Activated B cell treated with CpG ODN at 0.5 μM for 24 hours (primary cell): ENCODE results near the gene TRPM5. TPM values are rescaled to one million over a fixed set of nuclear protein-coding genes. Genes with fewer than 3 reads are reported as not detected.

Experiments used
- ATAC-seq: fragments of 200-7000 bp; cut with Tn5 transposase; one replicate; pipeline ENCODE4 v1.10.0; 2021; ENCODE audit warnings: low read depth, mild to moderate bottlenecking, moderate library complexity
- CTCF ChIA-PET: fragments of 350-600 bp; sonication (Branson Sonifier 250); formaldehyde crosslinking; loops from one replicate; lab custom pipeline; 2021; ENCODE audit warnings: antibody characterized with exemption; lab: Charles Lee
- POLR2A ChIA-PET: fragments of 350-600 bp; sonication (Branson Sonifier 250); formaldehyde crosslinking; loops from one replicate; lab custom pipeline; 2021; ENCODE audit warnings: antibody characterized with exemption; lab: Charles Lee
- DNase-seq: peaks from one replicate; pipeline ENCODE4 v3.0.0; 2022
- H3K27ac Mint-ChIP-seq: one replicate; pipeline ENCODE4 v1.8.0; 2020; ENCODE audit warnings: mixed read lengths
- H3K27me3 Mint-ChIP-seq: one replicate; pipeline ENCODE4 v1.8.0; 2021; ENCODE audit warnings: mixed read lengths
- H3K36me3 Mint-ChIP-seq: one replicate; pipeline ENCODE4 v1.8.0; 2021; ENCODE audit warnings: low read depth, mixed read lengths
- H3K4me1 Mint-ChIP-seq: one replicate; pipeline ENCODE4 v1.8.0; 2021; ENCODE audit warnings: mixed read lengths
- H3K4me3 Mint-ChIP-seq: one replicate; pipeline ENCODE4 v1.8.0; 2020; ENCODE audit warnings: mild to moderate bottlenecking, mixed read lengths
- H3K9me3 Mint-ChIP-seq: one replicate; pipeline ENCODE4 v1.8.0; 2020; ENCODE audit warnings: mixed read lengths
- intact Hi-C: fragments of 100-400 bp; cut with micrococcal nuclease; formaldehyde crosslinking; loops from one replicate; pipeline ENCODE4 v1.15.1; 2024
- total RNA-seq: library from RNA; stranded (reverse); gene quantifications from 2 replicates; pipeline ENCODE4 v1.2.3, GENCODE V29; 2022
- TF ChIP-seq, protein P1 (sequence below): fragments of 200-600 bp; IDR thresholded peaks from one replicate; pipeline ENCODE4 v1.8.0; 2022; ENCODE audit warnings: antibody characterized with exemption, mild to moderate bottlenecking

TRPM5 gene
- total RNA-seq, 1 donor from 2014 or later = not detected

GRCh38 chr11:2433106-2433925, 11.0 kb downstream of the TRPM5 start:
- H3K36me3 Mint-ChIP-seq = no peaks in the 10 kb centered on the region
- no peaks in the 10 kb centered on the region for H3K27me3 Mint-ChIP-seq
- no peaks in the 10 kb centered on the region for H3K9me3 Mint-ChIP-seq
- H3K4me3 Mint-ChIP-seq = no peak overlapping the region
- H3K4me1 Mint-ChIP-seq = no peaks in the 10 kb centered on the region
- POLR2A ChIA-PET = no interaction called here
- no peak overlapping the region for H3K27ac Mint-ChIP-seq
- ATAC-seq = no peak
- DNase-seq = peak; percentile 1
- CTCF ChIA-PET = no interaction called here
- TF ChIP-seq, protein P1, sequence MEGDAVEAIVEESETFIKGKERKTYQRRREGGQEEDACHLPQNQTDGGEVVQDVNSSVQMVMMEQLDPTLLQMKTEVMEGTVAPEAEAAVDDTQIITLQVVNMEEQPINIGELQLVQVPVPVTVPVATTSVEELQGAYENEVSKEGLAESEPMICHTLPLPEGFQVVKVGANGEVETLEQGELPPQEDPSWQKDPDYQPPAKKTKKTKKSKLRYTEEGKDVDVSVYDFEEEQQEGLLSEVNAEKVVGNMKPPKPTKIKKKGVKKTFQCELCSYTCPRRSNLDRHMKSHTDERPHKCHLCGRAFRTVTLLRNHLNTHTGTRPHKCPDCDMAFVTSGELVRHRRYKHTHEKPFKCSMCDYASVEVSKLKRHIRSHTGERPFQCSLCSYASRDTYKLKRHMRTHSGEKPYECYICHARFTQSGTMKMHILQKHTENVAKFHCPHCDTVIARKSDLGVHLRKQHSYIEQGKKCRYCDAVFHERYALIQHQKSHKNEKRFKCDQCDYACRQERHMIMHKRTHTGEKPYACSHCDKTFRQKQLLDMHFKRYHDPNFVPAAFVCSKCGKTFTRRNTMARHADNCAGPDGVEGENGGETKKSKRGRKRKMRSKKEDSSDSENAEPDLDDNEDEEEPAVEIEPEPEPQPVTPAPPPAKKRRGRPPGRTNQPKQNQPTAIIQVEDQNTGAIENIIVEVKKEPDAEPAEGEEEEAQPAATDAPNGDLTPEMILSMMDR = no peak
- intact Hi-C loops = no loop called here

- ATAC-seq = no peak
- TF ChIP-seq, protein P1 = no peak
- ChIA-PET POLR2A (no interaction called here), CTCF (interaction anchor here (1.1 kb wide), 1 partner anchor 98 kb away, joined by 3 read pairs; no protein-coding TSS in a partner anchor)
- DNase-seq = peak; percentile 12
- H3K4me3 Mint-ChIP-seq = no peak overlapping the region
- H3K9me3 Mint-ChIP-seq = no peaks in the 10 kb centered on the region
- no peaks in the 10 kb centered on the region for H3K4me1 Mint-ChIP-seq
- H3K36me3 Mint-ChIP-seq = no peaks in the 10 kb centered on the region
- intact Hi-C loops = no loop called here
- H3K27ac Mint-ChIP-seq = no peak overlapping the region
- no peaks in the 10 kb centered on the region for H3K27me3 Mint-ChIP-seq
These were observed 11.7 kb downstream of the TRPM5 start for GRCh38 chr11:2432628-2433071.

- no peaks in the 10 kb centered on the region for H3K27me3 Mint-ChIP-seq
- H3K27ac Mint-ChIP-seq = no peak overlapping the region
- H3K4me3 Mint-ChIP-seq = no peak overlapping the region
- intact Hi-C loops = no loop called here
- H3K4me1 Mint-ChIP-seq = no peaks in the 10 kb centered on the region
- ChIA-PET POLR2A (no interaction called here), CTCF (interaction anchor here (1.1 to 1.5 kb wide), 2 partner anchors 99 to 101 kb away, joined by 3 to 4 read pairs; no protein-coding TSS in a partner anchor)
- H3K9me3 Mint-ChIP-seq = no peaks in the 10 kb centered on the region
- H3K36me3 Mint-ChIP-seq = no peaks in the 10 kb centered on the region
- TF ChIP-seq, protein P1 = no peak
- no peak for ATAC-seq
- DNase-seq = no peak
These were observed 12.1 kb downstream of the TRPM5 start for GRCh38 chr11:2432171-2432621.

DNA sequence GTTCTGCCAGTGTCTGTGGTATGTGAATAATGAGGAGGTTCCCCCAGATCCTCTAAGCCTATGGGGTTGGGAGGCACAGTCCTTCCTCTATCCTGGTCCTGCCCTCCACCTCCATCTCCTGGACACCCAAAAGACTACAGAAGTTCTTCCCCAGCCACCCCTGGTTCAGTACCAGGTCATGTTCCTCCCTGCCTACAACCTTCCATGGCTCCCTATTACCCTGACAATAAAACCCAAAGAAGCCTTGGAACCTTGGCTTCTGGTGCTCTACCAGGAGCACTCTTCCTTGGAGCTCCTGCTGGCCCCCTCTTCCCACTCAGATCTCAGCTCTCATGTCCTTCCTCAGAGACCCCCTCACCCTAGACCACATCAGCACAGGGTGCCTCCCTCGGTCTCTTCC, 12.9 kb downstream of the TRPM5 start:
- Mint-ChIP-seq H3K4me3 (no peak overlapping the region), H3K27me3 (no peaks in the 10 kb centered on the region), H3K36me3 (no peaks in the 10 kb centered on the region), H3K9me3 (no peaks in the 10 kb centered on the region), H3K27ac (no peak overlapping the region), H3K4me1 (no peaks in the 10 kb centered on the region)
- ChIA-PET POLR2A (no interaction called here), CTCF (interaction anchor here (1.0 to 1.5 kb wide), 2 partner anchors 8 to 102 kb away, joined by 3 to 4 read pairs; no protein-coding TSS in a partner anchor)
- DNase-seq = no peak
- intact Hi-C loops = no loop called here
- no peak for ATAC-seq
- TF ChIP-seq, protein P1 = no peak

GRCh38 chr11:2428322-2428795, 16.0 kb downstream of the TRPM5 start:
- Mint-ChIP-seq H3K27me3 (no peaks in the 10 kb centered on the region), H3K4me3 (no peak overlapping the region), H3K4me1 (no peaks in the 10 kb centered on the region), H3K9me3 (no peaks in the 10 kb centered on the region), H3K36me3 (no peaks in the 10 kb centered on the region), H3K27ac (no peak overlapping the region)
- intact Hi-C loops = loop anchor here (1.0 to 2.0 kb wide), 6 partner anchors 34 to 662 kb away; no protein-coding TSS in a partner anchor
- ATAC-seq (peak; percentile 97), DNase-seq (peak; percentile 76)
- TF ChIP-seq, protein P1 = peak; percentile 57
- POLR2A ChIA-PET = no interaction called here
- CTCF ChIA-PET = interaction anchor here (1.0 to 5.5 kb wide), 5 partner anchors 100 to 464 kb away, joined by 3 to 102 read pairs (median 3); no protein-coding TSS in a partner anchor
